HG02678 (cell line): ENCODE results near the gene SPTBN5.

Experiments
- ATAC-seq: cut with Tn5 transposase; IDR thresholded peaks from one replicate; pipeline ENCODE4 v1.9.1; 2021; ENCODE audit warnings: mild to moderate bottlenecking, moderate library complexity; ENCODE audit not compliant: unreplicated experiment

The SPTBN5 gene

DNA sequence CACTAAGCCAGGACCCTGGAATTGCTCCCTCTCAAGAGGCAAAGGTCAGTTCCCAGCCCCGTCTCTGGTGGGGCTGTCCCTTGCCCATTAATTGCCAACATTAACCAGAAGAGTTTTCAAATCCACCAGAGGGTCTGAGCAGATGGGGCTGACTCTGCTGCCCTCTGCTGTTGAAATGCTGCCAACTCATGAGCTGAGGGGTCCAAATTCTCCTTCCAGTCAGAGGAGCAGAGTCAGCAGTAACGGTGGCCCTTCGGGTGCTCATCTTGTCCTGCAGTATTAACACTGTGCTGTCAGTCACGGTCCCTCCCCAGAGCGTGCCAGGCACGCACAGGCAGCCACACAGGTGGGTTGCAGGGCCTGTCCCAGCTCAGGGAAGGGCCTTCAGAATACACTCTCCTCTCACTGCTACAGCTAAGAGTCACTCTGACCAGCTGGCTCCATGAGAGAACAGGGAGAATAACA, 10.7 kb upstream of the SPTBN5 start:
- ATAC-seq = peak; percentile 47

GRCh38 chr15:41903782-41904181, 9.9 kb upstream of the SPTBN5 start:
- ATAC-seq = no peak

GRCh38 chr15:41901431-41901830, 7.6 kb upstream of the SPTBN5 start:
- no peak for ATAC-seq

DNA sequence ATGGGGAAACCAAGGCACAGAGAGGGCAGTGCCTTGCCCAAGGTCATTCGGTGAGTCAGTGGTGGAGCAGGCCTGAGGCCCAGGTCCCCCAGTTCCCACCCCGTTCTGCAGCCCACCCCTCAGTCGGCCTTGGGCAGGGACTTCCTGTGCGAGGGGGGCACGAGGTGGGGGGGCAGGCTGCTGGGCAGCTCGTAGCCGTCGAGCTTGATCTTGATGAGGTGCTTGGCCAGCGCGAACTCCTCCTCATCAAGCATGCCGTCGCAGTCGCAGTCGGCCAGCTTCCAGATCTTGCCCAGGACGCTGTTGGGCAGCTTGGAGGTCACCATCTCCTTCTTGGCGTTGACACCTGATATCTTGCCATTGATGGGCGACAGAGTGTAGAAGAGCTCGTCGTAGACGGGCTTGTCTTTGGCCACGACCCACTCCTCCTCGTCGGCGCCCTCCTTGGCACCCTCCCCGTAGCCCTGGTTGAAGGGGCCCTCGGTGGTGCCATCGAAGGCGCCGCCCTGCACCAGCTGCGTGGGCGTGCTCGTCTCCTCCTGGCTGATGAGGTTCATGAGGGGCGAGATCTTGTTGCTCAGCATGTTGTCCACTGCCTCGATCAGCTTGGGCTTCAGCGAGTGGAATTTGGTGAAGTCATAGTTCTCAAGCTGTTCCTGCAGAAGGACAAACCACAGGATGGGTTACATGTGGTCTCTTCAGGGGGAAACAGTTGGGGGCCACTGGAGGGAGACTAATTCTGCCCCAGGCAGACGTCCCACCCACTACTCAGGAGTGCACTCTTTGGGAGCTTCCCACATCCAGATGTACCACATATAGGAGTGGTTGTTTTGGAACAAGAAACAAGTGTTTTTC, 6.9 kb upstream of the SPTBN5 start:
- no peak for ATAC-seq

DNA sequence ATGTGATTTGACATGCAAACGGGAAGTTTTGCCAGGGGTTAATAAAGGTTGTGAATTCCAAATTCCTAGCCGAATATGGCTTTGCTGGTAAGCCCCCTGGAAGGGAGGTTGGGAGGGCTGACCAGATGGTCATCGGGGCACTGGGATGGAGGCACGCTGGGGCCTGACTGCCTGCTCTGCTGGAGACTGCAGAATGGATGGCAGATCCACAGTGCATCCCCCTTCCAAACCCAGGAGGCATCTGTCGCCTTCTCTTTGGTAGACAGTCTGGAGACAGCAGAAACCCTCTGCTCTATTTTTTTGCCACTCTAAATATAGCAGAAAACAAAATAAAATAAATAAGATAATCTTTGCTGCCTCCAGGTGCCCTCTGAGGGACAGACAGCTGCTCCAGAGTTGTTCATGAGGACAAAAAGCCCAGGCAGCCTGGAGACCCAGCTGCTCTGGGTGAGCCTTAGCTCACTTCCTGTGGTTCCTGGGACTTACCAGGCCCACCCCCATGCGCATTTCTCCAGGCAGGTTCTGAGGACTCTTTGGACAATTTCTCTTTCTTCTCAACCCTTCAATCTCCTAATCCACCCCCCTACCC, 6.1 kb upstream of the SPTBN5 start:
- ATAC-seq = no peak

GRCh38 chr15:41897363-41897799, 3.5 kb upstream of the SPTBN5 start:
- ATAC-seq = no peak

DNA sequence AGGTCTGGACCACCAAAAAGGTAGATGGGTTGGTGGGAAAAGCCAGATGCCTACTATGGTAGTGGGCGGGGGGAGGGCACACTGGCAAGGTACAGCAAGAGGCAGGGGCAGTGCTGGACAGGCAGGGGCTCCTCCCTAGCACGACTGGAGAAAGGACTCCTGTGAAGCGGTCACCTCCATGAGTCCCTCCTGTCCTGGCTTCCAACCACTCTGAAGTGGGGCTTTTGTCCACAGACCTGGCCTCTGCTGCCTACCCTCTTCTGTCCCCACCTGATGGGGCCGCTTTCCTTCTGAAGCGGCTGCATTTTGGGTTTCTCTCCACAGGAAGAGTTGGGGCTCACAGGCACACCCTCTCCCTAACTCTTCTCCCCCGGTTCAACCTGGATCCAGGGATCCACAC, 2.7 kb upstream of the SPTBN5 start:
- ATAC-seq = no peak

DNA sequence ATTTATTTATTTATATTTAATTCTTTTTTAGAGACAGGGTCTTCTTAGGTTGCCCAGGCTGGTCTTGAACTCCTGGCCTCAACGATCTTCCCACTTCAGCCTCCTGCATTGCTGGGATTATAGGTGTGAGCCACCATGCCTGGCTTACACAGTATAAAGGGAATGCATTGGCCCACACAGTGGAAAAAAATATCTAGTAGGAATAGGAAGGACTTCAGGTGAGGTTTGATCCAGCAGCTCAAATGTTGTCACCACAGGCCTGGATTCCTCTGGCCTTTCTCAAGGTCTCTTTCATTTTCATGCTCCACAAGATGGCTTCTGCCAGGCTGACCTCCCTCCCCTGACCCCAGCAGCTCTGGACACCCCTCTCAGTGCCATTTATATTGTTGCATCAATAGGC, 2.1 kb upstream of the SPTBN5 start:
- no peak for ATAC-seq

- no peak for ATAC-seq
Observed at GRCh38 chr15:41895491-41895890, 1.6 kb upstream of the SPTBN5 start.

DNA sequence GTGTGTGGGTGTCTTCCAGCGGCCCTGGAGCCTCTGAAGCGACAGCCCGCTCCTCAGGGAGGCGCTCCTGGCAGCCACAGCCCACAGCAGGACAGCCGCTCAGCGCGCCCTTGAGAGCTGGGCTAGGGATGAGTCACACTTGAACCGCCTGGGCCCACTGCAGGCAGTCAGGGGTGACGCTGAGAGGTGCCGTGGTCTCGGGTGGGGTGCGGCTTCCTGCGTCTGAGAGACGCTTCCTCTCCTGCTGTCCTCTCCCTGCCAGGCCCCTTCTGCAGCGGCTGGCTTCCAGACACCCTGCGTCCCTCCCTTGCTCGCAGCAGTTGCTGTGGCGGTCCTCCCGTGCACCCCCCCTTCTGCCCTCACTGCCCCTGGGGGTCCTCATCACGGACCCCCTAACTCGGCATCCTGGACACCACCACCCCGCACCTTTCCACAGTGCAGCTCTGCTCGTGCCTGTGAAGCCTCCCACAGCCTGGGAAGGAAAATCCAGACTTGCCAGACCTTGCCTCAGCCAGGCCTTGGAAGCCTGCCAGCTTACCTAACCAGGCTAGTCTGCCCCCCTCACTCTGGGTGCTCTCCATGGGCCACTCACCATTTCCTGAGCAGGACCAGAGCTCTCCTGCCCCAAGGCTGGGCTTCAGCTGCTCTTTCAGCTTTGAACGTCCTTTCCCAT, 1.1 kb upstream of the SPTBN5 start:
- peak; percentile 90 for ATAC-seq

DNA sequence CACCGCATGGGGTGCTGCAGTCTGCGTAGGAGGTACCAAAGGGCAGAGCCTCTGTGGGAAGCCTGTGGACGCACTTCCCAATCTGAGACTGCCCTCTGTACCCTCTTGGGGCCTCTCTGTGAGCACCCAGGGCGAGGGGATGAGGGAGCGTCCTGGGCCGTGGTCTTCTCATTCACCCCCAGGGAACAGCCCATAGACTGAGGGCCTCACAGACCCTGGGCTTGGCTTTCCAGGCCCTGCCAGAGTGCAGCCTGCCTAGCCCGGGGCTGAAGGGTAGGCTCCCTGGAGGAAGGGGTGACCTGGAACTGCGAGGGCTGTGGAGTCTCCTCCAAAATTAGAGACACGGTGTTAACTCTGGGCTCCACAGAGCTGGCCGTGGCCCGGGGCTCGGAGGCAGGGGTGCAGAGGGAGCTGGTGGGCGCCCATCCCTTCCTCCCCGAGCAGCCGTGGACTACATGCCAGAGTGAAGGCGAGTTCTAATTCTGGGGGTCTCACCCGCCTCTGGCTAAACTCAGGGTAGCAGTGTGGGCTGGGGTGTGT, 468 bp upstream of the SPTBN5 start:
- no peak for ATAC-seq

DNA sequence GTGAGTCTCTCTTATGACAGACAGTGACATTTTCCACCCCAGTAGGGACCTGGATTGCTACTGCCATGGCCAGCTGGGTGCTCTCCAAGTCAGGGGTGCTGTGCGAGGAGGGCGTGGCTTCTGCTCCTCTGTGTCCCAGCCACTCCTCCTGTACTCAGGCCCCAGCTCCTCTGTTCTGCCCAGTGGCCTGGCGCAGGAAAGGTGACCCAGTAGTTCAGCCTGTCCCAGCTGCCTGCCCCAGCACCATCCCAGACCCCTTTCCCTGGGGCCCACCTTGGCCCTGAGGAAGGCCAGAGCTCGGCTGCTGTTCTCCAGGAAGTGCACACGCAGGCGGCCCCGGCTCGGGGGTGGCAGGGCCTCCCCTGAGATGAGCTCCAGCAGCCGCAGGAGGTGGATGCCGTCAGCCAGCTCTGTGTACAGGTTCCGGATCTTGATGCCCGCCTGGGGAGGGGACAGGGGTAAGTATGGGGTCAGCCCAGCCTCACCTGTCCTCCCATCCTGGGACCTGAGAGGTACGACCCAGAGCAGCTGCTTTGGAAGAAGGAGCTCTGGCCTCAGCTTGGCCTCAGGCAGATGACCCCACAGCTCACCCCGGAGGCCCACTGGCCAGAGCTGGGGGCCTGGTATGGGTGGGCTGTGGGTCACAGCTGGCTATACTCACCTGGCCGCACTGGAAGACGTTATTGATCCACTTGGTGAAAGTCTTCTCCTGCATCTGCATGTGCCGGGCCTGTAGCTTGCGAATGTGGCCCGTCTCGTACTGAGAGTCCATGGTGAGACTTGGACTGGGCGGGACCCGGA, 1.0 kb downstream of the SPTBN5 start:
- ATAC-seq = no peak

DNA sequence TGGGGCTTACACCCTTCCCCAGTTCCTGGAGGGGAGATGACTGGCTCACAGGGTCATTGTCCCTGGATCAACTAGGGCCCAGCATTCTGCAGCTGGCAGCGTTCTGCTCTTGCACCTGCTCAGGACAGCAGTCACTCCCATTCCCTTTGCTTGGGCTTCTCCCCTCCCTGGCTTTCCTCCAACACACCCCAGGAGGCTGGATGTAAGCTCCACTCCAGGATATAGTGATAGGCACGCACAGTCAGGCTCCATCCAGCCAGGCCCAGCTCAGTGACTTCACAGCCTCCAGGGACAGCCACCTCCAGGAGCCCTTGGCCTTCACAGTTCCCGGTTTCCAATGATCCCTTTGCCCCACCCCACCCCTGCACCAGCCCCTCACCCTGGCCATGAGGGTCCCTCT, 1.9 kb downstream of the SPTBN5 start:
- no peak for ATAC-seq

DNA sequence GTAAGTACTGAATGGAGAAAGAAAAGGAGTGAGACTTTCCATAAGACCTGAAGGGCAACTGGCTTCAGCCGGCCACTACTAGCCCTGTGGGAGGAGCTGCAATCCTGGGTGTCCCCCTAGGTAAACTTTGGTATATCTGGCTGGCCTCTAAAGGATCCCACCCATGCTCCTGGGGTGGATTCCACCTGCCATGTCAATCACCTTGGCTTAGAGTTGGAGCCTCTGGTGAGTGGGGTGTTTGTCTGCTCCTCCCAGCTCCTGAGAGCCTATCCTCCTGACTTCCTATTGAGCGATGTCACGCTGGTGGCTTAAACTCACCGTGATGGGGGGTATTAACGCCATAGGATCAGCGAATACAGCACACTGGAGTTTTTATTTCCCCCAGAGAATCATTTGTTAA, 2.6 kb downstream of the SPTBN5 start:
- no peak for ATAC-seq

GRCh38 chr15:41890050-41890690, 3.7 kb downstream of the SPTBN5 start:
- no peak for ATAC-seq

DNA sequence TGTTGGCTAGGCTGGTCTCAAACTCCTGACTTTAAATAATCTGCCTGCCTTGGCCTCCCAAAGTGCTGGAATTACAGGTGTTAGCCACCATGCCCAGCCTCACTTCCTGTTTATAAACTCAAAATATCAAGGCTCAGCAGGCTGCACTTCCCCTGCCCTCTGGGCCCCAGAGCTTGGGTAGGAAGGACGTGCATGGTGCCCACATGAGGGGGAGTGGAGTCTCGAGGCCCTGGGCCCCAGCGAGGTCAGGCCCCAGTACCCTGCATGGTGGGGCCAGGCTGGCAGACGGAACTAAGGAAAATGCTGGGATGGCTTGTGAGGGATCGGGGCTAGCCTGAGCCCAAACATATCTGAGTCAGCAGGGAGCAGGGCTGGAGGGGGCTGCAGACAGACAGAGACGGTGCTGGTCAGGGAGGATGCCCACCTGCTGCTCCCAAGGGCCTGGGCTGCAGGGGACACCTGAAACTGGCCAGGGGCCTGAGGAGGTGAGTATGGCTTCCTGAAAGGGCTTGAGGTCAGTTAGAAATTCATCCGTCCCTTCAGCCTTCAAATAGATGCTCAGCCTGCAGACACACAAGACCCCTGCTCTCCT, 5.1 kb downstream of the SPTBN5 start:
- no peak for ATAC-seq

DNA sequence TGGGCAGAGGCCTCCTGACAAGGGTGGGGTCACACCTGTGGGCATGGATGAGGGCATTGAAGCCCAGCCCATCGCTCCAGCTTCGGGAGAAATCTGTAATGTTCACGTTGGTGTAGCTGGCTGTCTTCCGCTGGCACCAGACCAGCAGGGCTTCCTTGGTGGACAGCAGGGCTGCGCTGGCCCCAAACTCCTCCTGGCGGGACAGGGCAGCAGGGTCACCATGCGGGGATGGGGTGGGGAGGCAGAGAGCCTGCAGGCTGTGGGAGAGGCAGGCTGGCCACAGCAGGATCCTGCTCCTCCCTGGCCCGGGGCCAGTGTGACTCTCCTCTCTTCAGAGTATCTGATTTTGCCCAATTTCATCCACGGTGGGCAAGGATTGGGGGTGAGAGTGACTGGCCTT, 6.0 kb downstream of the SPTBN5 start:
- no peak for ATAC-seq

- ATAC-seq = no peak
Observed at GRCh38 chr15:41887161-41887560, 6.7 kb downstream of the SPTBN5 start.

GRCh38 chr15:41886741-41887140, 7.1 kb downstream of the SPTBN5 start:
- ATAC-seq = no peak

DNA sequence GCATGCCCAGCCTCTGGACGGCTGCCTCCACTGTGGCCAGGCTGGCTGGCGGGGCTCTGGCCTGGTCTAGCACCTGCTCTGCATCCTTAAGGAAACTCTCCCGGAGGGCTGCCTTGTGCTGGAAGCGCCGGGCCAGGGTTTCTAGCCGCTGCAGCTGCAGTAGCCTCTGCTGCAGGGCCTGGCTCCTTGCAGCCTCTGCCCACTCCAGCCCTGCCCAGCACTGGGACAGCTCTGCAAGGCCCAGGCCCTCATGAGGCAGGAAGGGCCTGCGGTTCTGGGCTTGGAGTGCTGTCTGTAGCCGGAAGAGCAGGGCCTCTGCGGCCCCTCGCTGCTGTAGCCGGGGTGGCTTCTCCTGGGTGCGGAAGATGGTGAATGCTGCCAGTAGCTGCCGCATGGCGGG, 8.0 kb downstream of the SPTBN5 start:
- ATAC-seq = no peak
